ENCODE measurements around the gene KIAA1755.

DNA sequence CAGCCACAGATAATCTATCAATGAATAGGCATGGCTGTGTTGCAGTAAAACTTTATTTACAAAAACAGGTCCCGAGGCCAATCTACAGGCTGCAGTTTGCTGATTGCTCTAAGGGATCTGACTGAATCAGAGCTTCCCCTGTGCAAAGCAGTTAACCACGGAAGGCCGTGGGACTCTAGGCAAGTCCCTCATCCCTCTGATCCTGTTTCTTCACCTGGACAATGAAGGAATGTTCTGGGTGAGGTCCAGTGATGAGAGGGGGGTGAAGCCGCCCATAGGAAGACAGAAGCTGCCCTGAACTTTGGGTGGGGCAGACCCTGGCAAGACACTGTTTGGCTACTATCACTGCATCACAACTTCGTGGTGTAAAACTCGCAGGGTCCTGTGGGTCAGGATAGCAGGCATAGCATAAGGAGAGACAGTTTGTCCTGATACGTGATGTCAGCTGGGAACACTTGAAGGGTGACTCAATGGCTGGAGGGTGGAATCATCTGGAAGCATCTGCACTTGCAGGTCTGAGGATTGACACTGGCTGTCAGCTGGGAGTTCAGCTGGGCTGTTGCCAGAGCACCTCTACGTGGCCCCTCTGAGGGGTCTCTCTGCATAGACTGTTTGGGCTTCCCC lies 62.2 kb downstream of the KIAA1755 start:
- TF ChIP-seq EZH2 (IDR thresholded peaks at IDR 0.05; ENCODE audit: low read length, unreplicated experiment) (no peak), CTCF (conservative IDR thresholded peaks at IDR 0.05; ENCODE audit: low read depth, low read length) (no peak), EZH2phosphoT487 (IDR thresholded peaks at IDR 0.05; ENCODE audit: borderline replicate concordance, low read length) (no peak)

Measured in PC-3 (cell line).